GM13977 (cell line): Measurements from ENCODE around the gene NMNAT2.

Experiments
- DNase-seq: peaks from one replicate; pipeline ENCODE4 v3.0.0; 2012; ENCODE audit warnings: low spot score
- CTCF ChIP-seq: IDR thresholded peaks from 2 replicates; pipeline ENCODE4 v1.5.1; 2012; ENCODE audit warnings: mild to moderate bottlenecking, control low read depth; ENCODE audit not compliant: insufficient read depth; ENCODE audit errors: extremely low read depth, missing control alignments
- in situ Hi-C: fragments of 300-500 bp; cut with MboI; formaldehyde crosslinking; loops from one replicate; pipeline ENCODE4 v1.12.0; 2022; ENCODE audit warnings: low sequenced_read_pairs, low pct_unique_long_range_greater_than_20kb, mixed read lengths, inconsistent platforms; ENCODE audit not compliant: unreplicated experiment

NMNAT2 gene

DNA sequence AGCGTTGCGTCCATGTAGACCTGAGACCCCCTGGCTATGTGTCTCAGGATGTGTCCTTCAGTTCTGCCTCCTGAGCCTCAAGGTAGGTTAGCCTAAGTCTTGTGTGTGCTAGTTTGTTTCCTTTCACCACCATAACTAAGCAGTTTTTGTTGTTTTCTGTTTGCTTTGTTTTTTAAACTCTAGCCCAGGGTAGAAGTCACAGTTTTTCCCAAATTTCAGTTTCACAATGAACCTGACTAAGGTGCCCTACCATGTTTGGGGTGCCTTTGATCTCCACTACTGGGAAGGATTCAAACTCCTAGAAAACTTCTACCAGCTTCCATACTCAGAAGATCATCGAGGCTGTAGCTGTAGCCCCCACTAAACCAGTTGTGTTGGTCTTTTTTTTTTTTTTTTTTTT is 39.3 kb upstream of the NMNAT2 start:
- in situ Hi-C loops = no loop called here
- TF ChIP-seq CTCF = no peak

DNA sequence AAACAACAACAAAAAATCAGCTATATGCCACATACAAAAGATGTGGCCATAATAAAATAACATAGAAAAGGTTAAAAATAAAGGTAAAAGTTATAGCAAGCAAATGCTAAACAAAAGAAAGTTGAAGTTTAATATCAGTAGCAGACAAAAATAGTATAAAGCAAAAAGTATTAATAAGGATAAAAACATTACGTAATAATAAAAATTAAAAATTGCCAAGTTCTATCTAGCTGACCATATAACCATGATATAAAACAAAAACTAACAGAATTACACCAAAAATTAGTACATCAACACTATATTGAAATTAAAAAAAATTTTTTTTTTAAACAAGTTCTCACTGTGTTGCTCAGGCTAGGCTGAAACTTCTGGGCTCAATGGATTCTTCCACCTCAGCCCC is 38.6 kb upstream of the NMNAT2 start:
- in situ Hi-C loops = no loop called here
- no peak for DNase-seq
- no peak for TF ChIP-seq CTCF

More for the DNA sequence above, 39.3 kb upstream of the NMNAT2 start:
- no peak for DNase-seq

- in situ Hi-C loops = no loop called here
Measured at GRCh38 chr1:183454377-183454776, 36.2 kb upstream of the NMNAT2 start.

GRCh38 chr1:183450093-183450492 is 31.9 kb upstream of the NMNAT2 start:
- no peak for TF ChIP-seq CTCF
- in situ Hi-C loops = no loop called here
- no peak for DNase-seq

More at GRCh38 chr1:183454377-183454776, 36.2 kb upstream of the NMNAT2 start:
- DNase-seq = no peak
- TF ChIP-seq CTCF = no peak

- no peak for TF ChIP-seq CTCF
- in situ Hi-C loops = no loop called here
- DNase-seq = no peak
Measured at GRCh38 chr1:183449223-183449770, 31.1 kb upstream of the NMNAT2 start.

DNA sequence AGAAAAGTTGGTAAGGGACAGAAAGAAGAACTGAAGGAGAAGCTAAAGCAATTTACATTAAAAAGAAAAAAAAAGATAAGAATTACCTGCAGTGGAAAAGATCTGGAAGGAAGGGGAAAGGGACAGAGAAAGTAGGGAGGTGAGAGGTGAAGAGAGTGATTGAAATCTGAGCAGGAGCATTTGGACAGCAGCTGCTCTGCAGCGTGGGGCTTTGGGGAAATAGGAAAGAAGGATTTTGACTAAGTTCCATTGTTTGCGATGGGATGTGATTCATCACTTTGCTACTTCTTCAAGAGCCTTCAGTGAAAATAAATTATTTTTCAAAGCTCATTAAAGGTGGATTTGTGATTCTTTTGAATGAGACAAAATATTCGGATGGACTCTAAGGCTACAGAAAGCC is 26.1 kb upstream of the NMNAT2 start:
- DNase-seq = no peak
- in situ Hi-C loops = no loop called here
- TF ChIP-seq CTCF = no peak

DNA sequence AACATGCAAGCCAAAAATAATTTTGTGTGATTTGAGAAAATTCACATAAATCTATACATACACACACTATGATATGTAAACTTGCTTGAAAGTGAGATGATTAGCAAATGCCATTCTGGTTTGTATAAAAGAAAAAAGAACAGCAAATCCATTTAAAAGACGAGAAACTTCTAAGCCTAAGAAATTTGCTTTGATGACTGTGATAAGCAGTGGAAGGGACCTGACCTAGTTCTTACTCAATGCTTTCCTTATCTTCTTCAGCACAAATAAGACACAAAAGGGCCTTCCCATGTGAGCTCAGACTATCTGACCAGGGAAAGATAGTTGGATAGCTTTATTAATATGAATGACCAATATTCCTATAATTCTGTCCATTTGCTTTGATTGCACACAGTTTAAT is 25.3 kb upstream of the NMNAT2 start:
- no peak for DNase-seq
- no peak for TF ChIP-seq CTCF
- in situ Hi-C loops = no loop called here
